Loucy (cell line): ENCODE measurements around the gene WNT3.

Source experiments
- H2AFZ ChIP-seq: fragments of 200-600 bp; sonication (generic); 2 replicates; pipeline ENCODE4 v1.6.0; 2016; ENCODE audit warnings: antibody characterized with exemption, mild to moderate bottlenecking, low read length, moderate library complexity
- H3F3A ChIP-seq: fragments of 200-600 bp; 2 replicates; pipeline ENCODE4 v1.6.0; 2016; ENCODE audit warnings: antibody characterized with exemption, low read depth, mild to moderate bottlenecking
- H3K27me3 ChIP-seq: fragments of 200-600 bp; sonication (generic); 2 replicates; pipeline ENCODE4 v1.6.1; 2014; ENCODE audit warnings: low read length, mild to moderate bottlenecking; ENCODE audit not compliant: insufficient read depth, poor library complexity, severe bottlenecking
- H3K36me3 ChIP-seq: fragments of 200-600 bp; sonication (generic); 2 replicates; pipeline ENCODE4 v1.6.1; 2016; ENCODE audit warnings: low read length; ENCODE audit not compliant: insufficient read depth
- H3K4me1 ChIP-seq: fragments of 200-600 bp; sonication (generic); 2 replicates; pipeline ENCODE4 v1.5.1; 2014; ENCODE audit warnings: low read length, mild to moderate bottlenecking; ENCODE audit not compliant: insufficient read depth, poor library complexity, severe bottlenecking
- H3K4me2 ChIP-seq: fragments of 200-600 bp; sonication (generic); 2 replicates; pipeline ENCODE4 v1.6.0; 2014; ENCODE audit warnings: antibody characterized with exemption, low read length, low read depth, mild to moderate bottlenecking; ENCODE audit not compliant: poor library complexity, severe bottlenecking
- H3K4me3 ChIP-seq: fragments of 200-600 bp; sonication (generic); 2 replicates; pipeline ENCODE4 v1.5.1; 2014; ENCODE audit warnings: low read length, mild to moderate bottlenecking, mixed read lengths; ENCODE audit not compliant: poor library complexity, severe bottlenecking
- H3K79me2 ChIP-seq: fragments of 200-600 bp; sonication (generic); 2 replicates; pipeline ENCODE4 v1.6.1; 2014; ENCODE audit warnings: low read length; ENCODE audit not compliant: insufficient read depth
- H3K9ac ChIP-seq: fragments of 200-600 bp; sonication (generic); 2 replicates; pipeline ENCODE4 v1.6.0; 2014; ENCODE audit warnings: mild to moderate bottlenecking, low read depth, low read length, moderate library complexity; ENCODE audit not compliant: poor library complexity, severe bottlenecking
- H3K9me2 ChIP-seq: fragments of 200-600 bp; sonication (generic); replicated peaks from 2 replicates; pipeline ENCODE4 v1.6.1; 2016; ENCODE audit warnings: low read depth, low read length, mixed read lengths
- H3K9me3 ChIP-seq: fragments of 200-600 bp; sonication (generic); 2 replicates; pipeline ENCODE4 v1.6.1; 2014; ENCODE audit warnings: mild to moderate bottlenecking, antibody characterized with exemption, low read length, low read depth; ENCODE audit not compliant: insufficient read depth
- H4K20me1 ChIP-seq: fragments of 200-600 bp; sonication (generic); 2 replicates; pipeline ENCODE4 v1.6.0; 2014; ENCODE audit warnings: antibody characterized with exemption, low read length, mild to moderate bottlenecking; ENCODE audit not compliant: insufficient read depth, poor library complexity, severe bottlenecking
- CTCF ChIP-seq: fragments of 200-600 bp; sonication (generic); conservative IDR thresholded peaks from 2 replicates; pipeline ENCODE4 v1.5.1; 2014; ENCODE audit warnings: mild to moderate bottlenecking, antibody characterized with exemption, low read length
- EZH2phosphoT487 ChIP-seq: fragments of 200-600 bp; IDR thresholded peaks from 2 replicates; pipeline ENCODE4 v1.6.1; 2018; ENCODE audit warnings: antibody characterized with exemption, mild to moderate bottlenecking, moderate library complexity, borderline replicate concordance

WNT3 gene

GRCh38 chr17:46782250-46782953 lies 36.1 kb downstream of the WNT3 start:
- H3K9ac ChIP-seq = no peak overlapping the region
- H3F3A ChIP-seq = no peaks in the 10 kb centered on the region
- H3K36me3 ChIP-seq = no peaks in the 10 kb centered on the region
- H2AFZ ChIP-seq = no peak overlapping the region
- no peaks in the 10 kb centered on the region for H4K20me1 ChIP-seq
- no peaks in the 10 kb centered on the region for H3K9me2 ChIP-seq
- H3K9me3 ChIP-seq = no peaks in the 10 kb centered on the region
- no peak overlapping the region for H3K4me2 ChIP-seq
- no peaks in the 10 kb centered on the region for H3K79me2 ChIP-seq
- H3K4me3 ChIP-seq = no peak overlapping the region
- TF ChIP-seq EZH2phosphoT487 (no peak), CTCF (peak; percentile 88)
- H3K27me3 ChIP-seq = no peaks in the 10 kb centered on the region
- H3K4me1 ChIP-seq = no peaks in the 10 kb centered on the region

- Histone ChIP-seq H3K27me3 (no peaks in the 10 kb centered on the region), H3K9ac (no peak overlapping the region), H3K36me3 (no peaks in the 10 kb centered on the region), H4K20me1 (no peaks in the 10 kb centered on the region), H3K4me2 (no peak overlapping the region), H3K4me1 (no peaks in the 10 kb centered on the region), H3K9me3 (no peaks in the 10 kb centered on the region), H2AFZ (no peak overlapping the region), H3F3A (no peaks in the 10 kb centered on the region), H3K4me3 (no peak overlapping the region), H3K79me2 (no peaks in the 10 kb centered on the region), H3K9me2 (no peaks in the 10 kb centered on the region)
- TF ChIP-seq EZH2phosphoT487 (no peak), CTCF (no peak)
Measured at GRCh38 chr17:46780003-46780373, 38.5 kb downstream of the WNT3 start.

GRCh38 chr17:46777943-46778915 lies 40.3 kb downstream of the WNT3 start:
- TF ChIP-seq EZH2phosphoT487 (no peak), CTCF (no peak)
- H2AFZ ChIP-seq = no peak overlapping the region
- no peaks in the 10 kb centered on the region for H3K9me3 ChIP-seq
- no peaks in the 10 kb centered on the region for H3K9me2 ChIP-seq
- H3F3A ChIP-seq = no peaks in the 10 kb centered on the region
- peaks cover 8% of the 10 kb centered on the region for H3K4me1 ChIP-seq
- no peaks in the 10 kb centered on the region for H3K36me3 ChIP-seq
- H3K4me3 ChIP-seq = no peak overlapping the region
- H3K27me3 ChIP-seq = no peaks in the 10 kb centered on the region
- H4K20me1 ChIP-seq = no peaks in the 10 kb centered on the region
- H3K9ac ChIP-seq = no peak overlapping the region
- no peaks in the 10 kb centered on the region for H3K79me2 ChIP-seq
- no peak overlapping the region for H3K4me2 ChIP-seq
